GM15510 (cell line): Measurements from ENCODE around the gene HNRNPC.

Experiments
- POLR2A ChIP-seq: IDR thresholded peaks from 3 replicates; pipeline ENCODE4 v1.6.1; 2011; ENCODE audit warnings: borderline replicate concordance; ENCODE audit not compliant: insufficient read length; ENCODE audit errors: extremely low read depth

HNRNPC gene

DNA sequence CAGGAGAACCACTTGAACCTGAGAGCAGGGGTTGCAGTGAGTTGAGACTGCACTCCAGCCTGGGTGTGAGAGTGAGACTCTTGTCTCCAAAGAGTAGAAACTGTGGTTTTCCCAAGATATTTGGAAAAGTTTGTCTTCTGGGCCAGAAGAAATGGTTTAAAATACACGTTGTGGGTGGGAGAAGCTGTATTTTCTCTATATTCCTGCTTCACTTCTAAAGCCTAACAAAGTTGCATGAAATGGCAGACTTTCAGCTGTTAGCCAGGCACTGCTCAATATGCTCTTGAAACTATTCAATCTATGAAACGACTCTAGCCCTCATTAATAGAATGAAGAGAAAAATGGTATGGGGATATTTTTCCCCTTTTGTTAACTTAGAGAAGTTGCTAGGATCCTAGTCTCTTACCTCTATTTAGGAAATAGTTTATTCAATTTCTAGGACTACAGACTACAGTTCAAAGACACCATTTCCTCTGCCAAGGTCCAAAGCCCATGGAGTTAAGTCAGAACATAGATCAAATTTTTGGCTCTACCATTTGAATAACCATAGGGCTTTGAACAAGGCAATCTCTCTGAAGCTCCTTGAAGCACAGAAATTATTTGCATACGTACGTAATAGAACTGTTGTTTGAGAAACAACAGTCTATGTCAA, 64.1 kb downstream of the HNRNPC start:
- peak; percentile 3 for TF ChIP-seq POLR2A

DNA sequence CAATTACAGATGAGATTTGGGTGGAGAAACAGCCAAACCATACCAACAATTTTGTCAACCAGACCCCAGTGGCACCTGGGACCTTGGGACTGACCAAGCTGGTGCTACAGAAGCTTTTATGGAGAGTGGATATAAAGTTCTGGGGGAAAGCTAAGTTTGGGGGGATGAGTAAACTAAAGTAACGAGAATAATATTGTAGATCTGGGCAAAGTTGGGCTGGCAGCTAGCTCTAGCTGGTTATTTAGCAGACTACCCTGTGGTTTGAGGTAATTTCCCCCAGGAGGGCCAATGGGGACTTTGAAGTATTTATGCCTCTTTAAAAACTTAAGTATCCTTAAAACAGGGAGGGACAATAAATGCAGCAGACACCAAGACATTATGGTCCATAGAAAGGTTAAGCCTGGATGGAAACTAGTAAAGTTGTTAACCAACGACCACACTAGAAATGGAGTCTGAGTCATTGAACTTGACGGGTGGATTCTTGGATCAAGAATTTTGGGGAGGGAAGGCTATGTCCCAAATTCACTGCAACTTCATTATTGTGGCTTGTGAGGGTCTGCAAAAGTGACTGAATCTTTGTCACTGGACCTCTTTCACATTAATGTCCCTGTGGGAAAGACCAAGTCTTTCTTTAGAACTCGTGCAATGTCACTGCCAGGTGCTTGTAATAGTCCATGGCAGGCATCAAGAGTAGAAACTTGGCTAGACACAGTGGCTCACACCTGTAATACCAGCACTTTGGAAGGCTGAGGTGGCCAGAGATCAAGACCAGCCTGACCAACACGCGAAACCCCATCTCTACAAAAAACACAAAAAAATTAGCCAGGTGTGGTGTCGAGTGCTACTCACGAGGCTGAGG, 64.8 kb downstream of the HNRNPC start:
- TF ChIP-seq POLR2A = no peak

DNA sequence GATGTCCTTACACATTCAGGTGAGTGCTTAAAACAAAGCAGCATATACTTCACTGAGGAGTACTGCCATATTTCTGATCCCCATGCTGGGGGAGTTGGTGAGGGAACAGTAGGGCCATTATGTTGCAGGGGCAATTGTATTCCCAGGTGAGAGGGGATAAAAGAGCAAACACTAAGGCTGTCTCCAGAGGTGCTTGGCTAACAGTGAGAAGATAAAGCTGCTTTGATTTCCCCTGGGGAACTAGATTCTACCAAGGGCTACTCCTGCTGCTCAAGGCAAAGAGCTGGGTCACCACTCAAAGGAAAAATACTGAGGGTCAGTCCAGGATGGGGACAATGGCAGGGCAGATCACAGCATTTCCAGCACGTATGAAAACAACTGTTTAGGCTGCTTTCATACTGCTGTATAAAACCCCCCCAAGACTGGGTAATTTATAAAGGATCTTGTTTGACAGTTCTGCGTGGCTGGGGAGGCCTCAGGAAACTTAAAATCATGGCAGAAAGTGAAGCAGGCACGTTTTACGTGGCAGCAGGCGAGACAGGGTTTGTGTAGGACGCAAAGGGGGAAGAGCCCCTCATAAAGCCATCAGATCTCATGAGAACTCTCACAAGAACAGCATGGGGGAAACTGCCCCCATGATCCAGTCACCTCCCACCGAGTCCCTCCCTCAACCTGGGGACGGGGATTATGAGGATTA, 65.6 kb downstream of the HNRNPC start:
- peak; percentile 1 for TF ChIP-seq POLR2A

DNA sequence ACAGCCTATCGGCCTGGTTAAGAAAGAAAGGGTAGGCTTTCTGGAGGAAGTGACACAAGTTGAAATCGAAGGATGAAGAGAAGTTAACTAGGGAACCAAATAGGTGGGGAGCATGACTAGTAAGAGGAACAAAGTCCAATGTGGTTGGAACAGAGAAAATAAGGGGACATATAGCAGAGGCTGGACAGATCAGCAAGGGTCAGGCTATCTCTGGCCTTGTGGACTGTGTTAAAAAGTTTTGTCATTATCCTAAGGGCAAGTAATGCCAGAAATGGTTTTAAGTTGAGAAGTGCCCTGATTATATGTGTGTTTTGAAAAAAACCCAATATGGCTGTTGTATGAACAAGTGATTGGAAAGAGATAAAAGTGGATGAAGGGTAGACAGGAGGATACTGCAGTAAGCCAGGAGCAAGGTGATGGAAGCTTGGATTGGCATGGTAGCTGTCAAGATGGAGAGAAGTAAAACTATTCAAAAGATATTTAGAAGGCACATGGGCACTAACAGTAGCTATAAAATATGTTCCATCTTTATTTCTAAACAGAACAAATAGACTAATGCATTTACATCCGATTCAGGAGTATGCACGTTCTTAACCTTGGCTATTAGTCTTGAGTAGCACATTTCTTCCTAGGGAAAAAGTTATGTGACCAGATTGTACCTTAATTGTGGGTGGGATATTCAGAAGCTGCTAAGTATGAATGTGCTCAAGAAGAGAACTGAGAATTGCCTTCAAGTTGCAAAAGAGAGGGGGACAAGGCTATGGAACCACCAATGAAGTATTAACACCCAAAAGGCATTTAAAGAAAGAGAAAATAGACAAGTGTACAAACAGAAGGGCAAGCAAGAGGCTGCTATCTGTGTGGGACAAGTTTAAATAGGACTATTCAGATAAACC, 66.5 kb downstream of the HNRNPC start:
- TF ChIP-seq POLR2A = no peak

DNA sequence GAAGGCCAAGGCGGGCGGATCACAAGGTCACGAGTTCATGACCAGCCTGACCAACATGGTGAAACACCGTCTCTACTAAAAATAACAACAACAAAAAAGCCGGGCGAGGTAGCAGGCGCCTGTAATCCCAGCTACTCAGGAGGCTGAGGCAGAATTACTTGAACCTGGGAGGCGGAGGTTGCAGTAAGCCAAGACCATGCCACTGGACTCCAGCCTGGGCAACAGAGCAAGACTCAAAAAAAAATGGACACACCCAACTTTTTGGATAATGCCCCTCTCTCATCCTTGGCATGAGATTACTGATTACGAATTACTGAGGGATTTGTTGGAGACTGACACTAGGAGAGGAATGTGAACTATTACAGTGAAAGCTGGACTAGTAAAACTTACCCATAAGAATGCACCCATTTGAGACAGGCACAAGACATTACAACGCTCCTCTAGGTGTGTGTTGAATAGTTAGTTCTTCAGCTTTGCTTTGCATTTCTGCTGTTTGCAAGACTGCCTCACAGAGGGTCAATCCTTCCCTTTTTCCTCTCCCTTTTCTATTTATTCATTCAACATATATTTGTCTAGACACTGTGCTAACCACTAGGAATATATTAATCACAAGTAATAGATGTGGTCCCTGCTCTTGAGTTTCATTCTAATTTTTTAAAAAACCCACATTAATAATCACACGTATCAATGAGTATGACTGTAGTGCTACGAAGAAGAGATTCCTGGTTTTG, 67.3 kb downstream of the HNRNPC start:
- TF ChIP-seq POLR2A = no peak

DNA sequence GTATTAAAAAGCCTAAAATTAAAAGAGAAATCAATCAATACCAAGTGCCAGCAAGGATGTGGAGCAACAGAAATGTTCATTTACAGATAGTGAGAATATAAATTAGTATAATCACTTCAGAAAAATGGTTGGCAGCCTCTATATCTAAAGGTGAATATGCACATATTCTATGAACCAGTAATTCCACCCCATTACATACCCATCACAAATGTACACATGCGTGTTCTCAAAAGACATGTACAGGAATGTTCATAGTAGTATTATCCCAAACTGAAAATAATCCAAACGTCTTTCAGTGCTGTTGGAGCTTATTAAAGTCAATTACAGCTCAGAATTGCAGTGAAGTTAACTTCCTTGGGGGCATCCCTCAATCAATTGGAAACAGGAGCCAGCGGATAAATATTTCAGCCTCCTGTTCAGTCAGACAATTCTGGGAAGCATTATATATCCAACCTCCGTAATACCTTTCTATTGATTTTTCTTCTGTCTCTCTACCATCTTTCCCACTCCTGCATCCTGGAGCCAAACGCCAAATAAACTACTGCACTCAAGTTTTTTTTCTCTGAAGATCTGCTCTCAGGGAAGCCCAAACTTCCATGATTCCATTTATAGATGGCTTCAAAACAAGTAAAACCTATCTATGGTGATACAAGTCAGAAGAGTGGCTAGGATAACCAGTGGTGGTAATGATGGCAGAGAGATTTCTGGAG, 68.3 kb downstream of the HNRNPC start:
- no peak for TF ChIP-seq POLR2A

DNA sequence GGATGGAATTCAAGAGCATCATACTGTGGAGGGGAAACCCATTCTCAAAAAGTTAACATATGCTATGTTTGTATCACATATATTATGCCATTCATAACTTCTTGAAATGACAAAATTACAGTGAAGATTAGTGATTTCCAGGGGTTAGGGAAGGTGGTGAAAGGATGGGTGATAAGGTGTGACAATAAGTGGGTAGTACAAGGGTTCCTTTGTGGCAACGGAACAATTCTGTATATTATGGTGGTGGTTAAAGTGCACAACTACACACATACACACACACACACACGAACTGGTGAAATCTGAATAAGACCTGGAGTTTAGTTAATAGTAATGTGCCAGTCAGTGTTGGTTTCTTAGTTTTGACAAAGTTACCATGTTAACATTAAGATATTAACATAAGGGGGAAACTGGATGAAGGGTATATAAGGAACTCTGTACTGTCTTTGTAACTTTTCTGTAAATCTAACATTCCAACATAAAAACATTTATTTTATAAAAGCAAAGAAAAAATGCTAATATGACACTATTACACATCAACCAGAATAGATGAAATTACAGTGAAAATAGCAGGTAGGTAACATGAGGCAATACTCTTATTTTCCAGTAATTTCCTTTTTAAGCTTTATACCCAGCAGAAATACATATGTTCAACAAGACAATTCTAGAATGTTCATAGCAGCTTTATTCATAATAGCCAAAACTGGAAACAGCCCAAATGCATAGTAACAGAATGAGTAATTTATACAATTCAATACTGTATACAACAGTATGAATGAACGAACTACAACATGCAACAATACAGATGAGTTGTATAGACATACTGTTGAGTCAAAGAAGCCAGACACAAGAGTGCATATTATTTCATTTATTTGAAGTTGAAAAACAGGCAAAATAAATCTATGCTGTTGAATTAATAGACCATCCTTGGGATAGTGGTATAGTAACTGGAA, 69.4 kb downstream of the HNRNPC start:
- TF ChIP-seq POLR2A = no peak

DNA sequence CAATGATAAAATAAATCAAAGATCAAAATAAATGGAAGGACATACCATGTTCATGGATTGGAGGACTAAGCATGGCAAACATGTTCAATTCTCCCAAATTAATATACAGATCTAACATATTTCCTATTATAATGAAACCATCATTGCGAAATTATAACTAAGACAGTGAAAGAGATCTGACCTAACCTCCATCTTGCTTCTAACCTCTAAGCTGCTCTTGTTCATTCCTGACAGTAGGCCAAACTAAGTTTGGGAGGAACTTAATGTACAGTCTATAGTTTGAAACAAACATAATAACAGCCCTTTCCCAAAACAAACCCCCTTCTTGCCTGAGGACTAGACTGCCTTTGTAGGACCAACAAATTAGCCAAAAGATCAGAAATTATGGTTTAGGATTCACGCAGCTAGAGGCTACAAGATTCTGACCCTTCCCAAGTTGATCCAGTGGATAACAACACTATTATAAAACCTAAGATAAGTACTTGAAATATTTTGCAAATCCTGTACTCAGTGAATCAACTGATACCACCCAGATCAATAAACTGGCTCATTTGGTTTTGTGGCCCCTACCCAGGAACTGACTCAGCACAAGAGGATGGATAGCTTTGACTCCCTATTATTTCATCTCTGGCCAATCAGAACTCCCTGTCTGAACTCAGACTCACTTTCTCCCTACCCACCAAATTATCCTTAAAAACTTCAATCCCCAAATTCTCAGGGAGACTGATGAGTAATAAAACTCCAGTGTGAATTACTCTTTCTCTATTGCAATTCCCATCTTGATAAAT, 71.6 kb downstream of the HNRNPC start:
- TF ChIP-seq POLR2A = no peak

DNA sequence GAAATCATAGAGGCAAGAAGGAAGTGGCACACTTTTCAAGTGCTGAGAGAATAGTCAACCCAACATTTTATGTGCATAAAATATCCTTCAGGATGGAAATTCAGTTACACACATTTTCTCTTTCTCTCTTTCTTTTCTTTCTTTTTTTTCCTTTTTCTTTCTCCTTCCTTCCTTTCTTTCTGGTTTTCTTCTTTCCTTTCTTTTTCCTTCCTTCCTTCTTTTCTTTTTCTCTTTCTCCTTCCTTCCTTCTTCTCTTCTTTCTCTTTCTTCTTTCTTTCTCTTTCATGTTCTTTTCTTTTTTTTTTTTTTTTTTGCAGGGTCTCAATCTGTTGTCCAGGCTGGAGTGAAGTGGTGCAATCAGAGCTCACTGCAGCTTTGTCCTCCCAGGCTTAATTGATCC, 74.6 kb downstream of the HNRNPC start:
- TF ChIP-seq POLR2A = no peak

DNA sequence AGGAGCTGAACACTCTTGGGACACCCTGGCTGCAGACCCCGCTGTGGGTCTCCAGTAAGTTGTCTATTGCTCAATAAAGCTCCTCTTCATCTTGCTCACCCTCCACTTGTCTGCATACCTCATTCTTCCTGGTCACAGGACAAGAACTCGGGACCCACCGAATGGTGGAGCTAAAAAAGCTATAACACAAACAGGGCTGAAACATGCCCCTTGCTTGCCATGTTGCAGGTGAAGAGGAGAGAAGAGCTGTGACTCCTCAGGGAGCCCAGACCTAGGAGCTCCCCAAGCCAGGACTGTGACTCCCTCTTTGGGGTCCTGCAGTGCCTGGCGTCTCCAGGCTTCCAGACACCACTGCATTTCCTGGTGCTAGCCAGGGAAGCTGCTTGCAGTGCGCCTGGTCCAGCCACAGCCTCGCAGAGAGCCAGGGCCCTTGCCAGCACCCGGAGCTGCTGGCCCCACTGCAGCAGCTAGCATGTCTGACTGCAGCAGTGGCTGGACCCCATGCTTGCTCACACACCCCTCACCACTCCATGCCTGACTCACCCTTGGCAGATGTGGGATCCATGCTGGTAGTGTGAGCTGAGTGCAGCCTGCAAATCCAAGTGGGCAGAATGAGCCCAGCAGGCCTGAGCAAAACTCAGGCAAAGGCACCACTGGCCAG, 76.2 kb downstream of the HNRNPC start:
- no peak for TF ChIP-seq POLR2A

DNA sequence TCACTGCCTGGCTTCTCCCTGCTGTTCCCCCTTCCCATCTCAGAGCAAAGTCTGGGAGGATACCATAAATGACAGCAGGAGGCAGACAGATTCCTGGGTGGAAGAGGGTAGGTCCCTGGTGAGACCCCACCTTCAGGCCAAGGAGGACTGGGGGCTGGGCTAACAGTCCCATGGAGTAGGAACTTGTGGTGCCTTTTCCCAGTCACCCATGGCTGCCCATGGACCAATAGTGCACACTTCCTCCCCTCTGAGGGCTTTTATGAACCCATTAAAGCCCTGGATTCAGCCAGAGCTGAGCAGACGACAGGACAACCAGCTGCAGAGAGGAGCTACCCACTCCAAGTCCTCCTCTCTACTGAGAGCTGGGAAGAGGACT, 76.8 kb downstream of the HNRNPC start:
- no peak for TF ChIP-seq POLR2A
